Astrocyte (in vitro differentiated cells and primary cell): ENCODE measurements around the gene MFAP3. TPM values are rescaled to one million over a fixed set of nuclear protein-coding genes. Genes with fewer than 3 reads are reported as not detected.

Experiments
- DNase-seq: peaks from one replicate; pipeline ENCODE4 v3.0.0-alpha.2; 2010; ENCODE audit warnings: low read depth
- FAIRE-seq: peaks from 2 replicates; lab custom pipeline; 2011; peaks lifted over from hg19 to GRCh38; lab: Jason Lieb, UNC
- H2AFZ ChIP-seq: 2 replicates; pipeline ENCODE4 v1.6.0; 2012; ENCODE audit warnings: low read depth, low read length, inconsistent platforms
- H3K27ac ChIP-seq: 2 replicates; pipeline ENCODE4 v1.5.1; 2011; ENCODE audit warnings: low read depth, low read length, inconsistent platforms
- H3K27me3 ChIP-seq: 2 replicates; pipeline ENCODE4 v1.6.0; 2011; ENCODE audit warnings: low read length, inconsistent platforms; ENCODE audit not compliant: insufficient read depth
- H3K36me3 ChIP-seq: 2 replicates; pipeline ENCODE4 v1.5.1; 2011; ENCODE audit warnings: low read length, inconsistent platforms; ENCODE audit not compliant: insufficient read depth
- H3K4me1 ChIP-seq: 2 replicates; pipeline ENCODE4 v1.5.1; 2011; ENCODE audit warnings: low read length, inconsistent platforms; ENCODE audit not compliant: insufficient read depth
- H3K4me2 ChIP-seq: 2 replicates; pipeline ENCODE4 v1.6.0; 2012; ENCODE audit warnings: low read length, inconsistent platforms
- H3K4me3 ChIP-seq: 2 replicates; pipeline ENCODE4 v1.5.1; 2011; ENCODE audit warnings: low read depth, mild to moderate bottlenecking, low read length, inconsistent platforms; ENCODE audit not compliant: insufficient read depth
- H3K79me2 ChIP-seq: 2 replicates; pipeline ENCODE4 v1.6.0; 2012; ENCODE audit warnings: mild to moderate bottlenecking, low read length, inconsistent platforms; ENCODE audit not compliant: insufficient read depth
- H3K9ac ChIP-seq: 2 replicates; pipeline ENCODE4 v1.6.0; 2012; ENCODE audit warnings: mild to moderate bottlenecking, low read length, inconsistent platforms
- H3K9me3 ChIP-seq: 2 replicates; pipeline ENCODE4 v1.5.1; 2012; ENCODE audit warnings: low read depth, mild to moderate bottlenecking, low read length, inconsistent platforms; ENCODE audit not compliant: insufficient read depth
- H4K20me1 ChIP-seq: 2 replicates; pipeline ENCODE4 v1.6.0; 2012; ENCODE audit warnings: low read length, inconsistent platforms; ENCODE audit not compliant: insufficient read depth
- H3K27ac Mint-ChIP-seq: one replicate; pipeline ENCODE4 v1.8.0; 2021; ENCODE audit warnings: mild to moderate bottlenecking, mixed read lengths; ENCODE audit not compliant: unreplicated experiment
- H3K27me3 Mint-ChIP-seq: one replicate; pipeline ENCODE4 v1.8.0; 2021; ENCODE audit warnings: low read depth, mixed read lengths; ENCODE audit not compliant: unreplicated experiment
- H3K36me3 Mint-ChIP-seq: one replicate; pipeline ENCODE4 v1.8.0; 2021; ENCODE audit warnings: low read depth, mixed read lengths; ENCODE audit not compliant: unreplicated experiment
- H3K4me1 Mint-ChIP-seq: one replicate; pipeline ENCODE4 v1.8.0; 2021; ENCODE audit warnings: low read depth, mixed read lengths; ENCODE audit not compliant: unreplicated experiment
- H3K4me3 Mint-ChIP-seq: one replicate; pipeline ENCODE4 v1.8.0; 2021; ENCODE audit warnings: mild to moderate bottlenecking, moderate library complexity, mixed read lengths; ENCODE audit not compliant: unreplicated experiment
- H3K9me3 Mint-ChIP-seq: one replicate; pipeline ENCODE4 v1.8.0; 2021; ENCODE audit warnings: mild to moderate bottlenecking, mixed read lengths; ENCODE audit not compliant: unreplicated experiment
- CTCF ChIP-seq: IDR thresholded peaks from 2 replicates; pipeline ENCODE4 v1.5.1; 2011; ENCODE audit warnings: low read depth, mild to moderate bottlenecking, inconsistent platforms, low read length, moderate library complexity; ENCODE audit not compliant: insufficient read depth
- EZH2 ChIP-seq: IDR thresholded peaks from 2 replicates; pipeline ENCODE4 v1.6.1; 2012; ENCODE audit warnings: mild to moderate bottlenecking, low read length, inconsistent platforms; ENCODE audit not compliant: insufficient read depth
- total RNA-seq: library from RNA; stranded (reverse); gene quantifications from 2 replicates; pipeline ENCODE4 v1.2.1, GENCODE V29; 2021

Gene MFAP3
- total RNA-seq, 1 donor from 2014 or later, result 45.8 TPM

- Histone ChIP-seq H3K4me1 (peaks cover 7% of the 10 kb centered on the region), H2AFZ (no peak overlapping the region), H3K79me2 (peaks cover 86% of the 10 kb centered on the region), H3K9me3 (no peaks in the 10 kb centered on the region), H4K20me1 (peaks cover 51% of the 10 kb centered on the region), H3K9ac (no peak overlapping the region), H3K4me2 (no peak overlapping the region), H3K36me3 (no peaks in the 10 kb centered on the region), H3K4me3 (no peak overlapping the region), H3K27me3 (no peaks in the 10 kb centered on the region), H3K27ac (no peak overlapping the region)
- FAIRE-seq, result no peak
- no peak for TF ChIP-seq CTCF
- DNase-seq, result no peak
- Mint-ChIP-seq H3K27ac (no peak overlapping the region), H3K4me1 (peaks cover 2% of the 10 kb centered on the region), H3K27me3 (no peaks in the 10 kb centered on the region), H3K9me3 (no peaks in the 10 kb centered on the region), H3K4me3 (no peak overlapping the region), H3K36me3 (no peaks in the 10 kb centered on the region)
These were observed 5.3 kb downstream of the MFAP3 start for GRCh38 chr5:154044099-154044498.

DNA sequence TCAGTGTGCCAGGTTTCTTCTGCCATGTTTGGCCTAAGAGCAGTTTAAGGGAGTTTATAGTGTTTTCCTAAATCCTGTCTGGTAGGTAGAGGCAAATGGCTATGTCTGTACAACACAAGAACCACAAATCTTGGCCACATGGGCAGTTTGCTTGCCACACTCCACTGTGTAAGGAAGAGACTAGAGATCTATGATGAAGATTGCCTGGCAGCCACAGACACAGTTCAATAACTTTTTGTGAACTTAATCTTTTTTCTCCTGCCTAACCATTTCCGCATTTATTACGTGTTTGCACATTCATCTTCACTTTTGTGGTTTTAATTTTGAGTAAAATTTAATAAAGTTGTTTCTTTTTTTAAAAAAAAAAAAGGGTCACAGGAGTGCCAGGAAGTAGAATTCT lies 5.8 kb downstream of the MFAP3 start:
- no peak overlapping the region for H3K4me3 Mint-ChIP-seq
- H3K36me3 Mint-ChIP-seq, result no peaks in the 10 kb centered on the region
- no peaks in the 10 kb centered on the region for H3K9me3 Mint-ChIP-seq
- no peaks in the 10 kb centered on the region for H3K27me3 Mint-ChIP-seq
- peaks cover 3% of the 10 kb centered on the region for H3K4me1 ChIP-seq
- no peak overlapping the region for H3K27ac ChIP-seq
- no peak overlapping the region for H3K4me2 ChIP-seq
- no peaks in the 10 kb centered on the region for H3K4me1 Mint-ChIP-seq
- DNase-seq (no peak), FAIRE-seq (no peak)
- H3K79me2 ChIP-seq, result peaks cover 83% of the 10 kb centered on the region
- H3K27me3 ChIP-seq, result no peaks in the 10 kb centered on the region
- H3K9ac ChIP-seq, result no peak overlapping the region
- no peak overlapping the region for H3K27ac Mint-ChIP-seq
- H2AFZ ChIP-seq, result no peak overlapping the region
- no peak for TF ChIP-seq CTCF
- no peak for TF ChIP-seq EZH2
- no peaks in the 10 kb centered on the region for H3K9me3 ChIP-seq
- peaks cover 1% of the 10 kb centered on the region for H3K36me3 ChIP-seq
- H3K4me3 ChIP-seq, result no peak overlapping the region
- H4K20me1 ChIP-seq, result peaks cover 52% of the 10 kb centered on the region

DNA sequence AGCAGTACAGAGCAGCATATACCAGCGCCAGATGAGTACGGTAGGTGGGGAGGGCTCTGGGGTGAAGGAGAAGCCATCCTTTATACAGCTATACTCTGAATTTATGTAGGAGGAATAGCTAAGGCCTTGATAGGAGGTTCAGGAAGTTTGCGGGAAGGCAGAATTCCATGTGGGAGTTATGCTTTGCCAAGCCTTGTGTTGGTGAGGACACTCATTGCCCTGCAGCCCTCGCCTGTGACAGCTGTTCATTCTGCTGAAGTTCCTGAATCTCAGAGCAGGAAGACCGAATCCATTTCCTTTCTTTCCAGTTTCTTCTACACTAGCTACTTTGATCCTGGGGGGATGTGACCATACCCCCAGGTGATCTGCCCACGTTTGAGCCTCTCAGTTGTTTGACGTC lies 7.7 kb downstream of the MFAP3 start:
- H3K27ac Mint-ChIP-seq, result no peak overlapping the region
- TF ChIP-seq EZH2 (no peak), CTCF (no peak)
- H3K9me3 Mint-ChIP-seq, result no peaks in the 10 kb centered on the region
- Histone ChIP-seq H3K36me3 (peaks cover 4% of the 10 kb centered on the region), H3K9me3 (no peaks in the 10 kb centered on the region), H3K4me2 (no peak overlapping the region), H4K20me1 (peaks cover 52% of the 10 kb centered on the region), H3K27me3 (no peaks in the 10 kb centered on the region), H3K4me1 (no peaks in the 10 kb centered on the region), H3K9ac (no peak overlapping the region), H3K4me3 (no peak overlapping the region), H3K79me2 (peaks cover 65% of the 10 kb centered on the region), H2AFZ (no peak overlapping the region), H3K27ac (no peak overlapping the region)
- DNase-seq (no peak), FAIRE-seq (no peak)
- H3K36me3 Mint-ChIP-seq, result no peaks in the 10 kb centered on the region
- H3K4me1 Mint-ChIP-seq, result no peaks in the 10 kb centered on the region
- H3K27me3 Mint-ChIP-seq, result no peaks in the 10 kb centered on the region
- no peak overlapping the region for H3K4me3 Mint-ChIP-seq
